Right lung (tissue), 5 donors: ENCODE measurements around the gene TRMT10A. TPM values are rescaled to one million over a fixed set of nuclear protein-coding genes. Genes with fewer than 3 reads are reported as not detected.
"Not testable (repeated sequence)": the region's sequence is repeated elsewhere in the genome, so short reads cannot be mapped to it uniquely, and the experiment has no call there.

Experiments
- DNase-seq, 2 donors: peaks; one replicate each; pipeline ENCODE4 v3.0.0-alpha.2; 2013
- polyA plus RNA-seq, 5 donors: library from polyadenylated mRNA; unstranded; fragments of 120-200 nt; gene quantifications; one replicate each; pipeline versions ENCODE4 v1.2.1 to v1.2.3, GENCODE V29; 2013; ENCODE audit warnings: inconsistent platforms in 1 of 5, low replicate concordance in 1 of 5; ENCODE audit not compliant: insufficient read length in 5 of 5, insufficient read depth in 1 of 5

The TRMT10A gene
- polyA plus RNA-seq, 5 donors, result 12.8 to 20.4 (median 14.5) TPM

DNA sequence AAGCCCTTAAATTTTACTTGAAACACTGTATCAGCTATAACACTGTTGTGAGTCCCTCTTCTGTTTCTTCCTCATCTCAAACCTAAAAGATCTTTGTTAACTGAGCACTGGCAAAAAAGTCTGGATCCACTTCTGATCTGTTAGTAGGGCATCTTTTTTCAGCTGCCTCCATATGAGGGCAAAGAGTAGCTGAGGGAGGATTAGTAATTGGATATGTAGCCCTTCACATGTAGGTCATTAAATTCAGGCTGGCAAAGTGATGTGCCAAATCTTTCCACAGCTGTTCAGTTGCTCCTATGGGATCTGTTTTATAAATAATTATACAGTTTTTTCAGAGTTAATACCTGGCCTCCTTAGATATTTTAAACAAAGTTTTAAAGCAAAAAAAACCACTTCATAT, 1.1 kb upstream of the TRMT10A start:
- no peak for DNase-seq

- DNase-seq, result no peak
Measured at GRCh38 chr4:99552872-99553271, 11.0 kb downstream of the TRMT10A start.

DNA sequence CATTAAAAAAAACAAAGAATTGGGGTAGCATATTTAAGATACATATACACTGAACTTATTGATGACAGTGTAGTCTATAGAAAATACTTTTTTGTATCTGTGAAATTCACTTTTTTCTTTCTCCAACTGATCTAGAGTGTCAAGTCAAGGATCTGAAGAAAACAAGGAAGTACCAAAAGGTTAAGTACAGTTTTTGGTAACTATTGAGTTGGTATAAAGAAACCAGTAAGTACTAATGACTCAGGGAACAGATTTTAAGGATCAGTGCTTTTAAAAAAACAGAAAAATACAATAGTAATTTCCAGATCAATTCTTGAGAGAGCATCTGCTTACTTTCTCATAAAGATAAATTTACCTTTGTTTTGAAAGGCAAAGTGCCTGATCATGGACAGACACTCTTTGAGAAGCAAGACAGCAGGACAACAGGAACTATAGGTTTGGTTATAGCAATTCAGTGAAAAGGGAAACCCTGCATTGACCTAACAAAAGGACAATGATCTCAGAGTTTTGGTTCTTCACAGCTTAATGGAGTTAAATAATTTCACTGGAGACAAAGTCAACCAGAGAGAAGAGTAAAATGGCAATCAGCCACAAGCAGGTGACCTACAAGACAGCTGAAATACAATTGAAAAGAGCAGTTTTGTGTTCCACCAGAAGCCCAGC, 23.4 kb downstream of the TRMT10A start:
- DNase-seq, result no peak

DNA sequence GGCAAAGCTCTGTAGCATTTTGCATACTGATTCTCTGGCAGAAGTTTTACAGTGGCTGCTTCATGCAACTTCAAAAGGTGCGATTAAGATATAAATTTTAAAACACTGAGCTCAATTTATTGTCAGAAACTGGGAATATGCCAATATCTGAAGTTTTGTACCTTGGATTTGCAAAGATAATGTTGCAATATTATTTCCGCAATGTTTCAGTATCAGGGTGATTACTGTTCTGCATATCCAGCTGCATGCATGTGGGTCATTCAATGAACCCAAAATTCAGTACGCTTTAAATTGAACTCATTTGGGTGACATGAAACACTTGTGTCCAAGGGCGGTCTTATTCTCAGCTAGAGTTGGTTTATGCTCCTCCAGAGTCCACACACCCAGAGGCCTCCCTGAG, 26.2 kb downstream of the TRMT10A start:
- no peak for DNase-seq

DNA sequence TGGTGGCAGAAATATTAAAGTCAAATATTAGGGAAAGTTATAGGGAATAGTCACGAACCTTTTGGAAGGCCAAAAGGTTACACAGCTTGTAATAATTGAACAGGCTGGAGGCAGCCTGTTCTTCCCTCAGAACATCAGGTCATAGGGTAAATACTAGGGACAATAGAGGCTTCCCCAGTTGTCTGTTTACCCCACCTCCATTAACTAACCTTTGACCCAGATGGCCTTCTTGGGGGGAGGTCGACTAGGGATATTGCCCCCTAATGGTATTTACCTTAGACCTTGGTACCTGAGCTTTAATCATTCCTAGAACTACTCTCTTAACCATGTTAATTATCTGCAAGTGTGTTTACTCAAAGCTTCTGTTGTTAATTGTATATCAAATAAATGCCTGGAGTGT, 27.0 kb downstream of the TRMT10A start:
- DNase-seq, result no peak

DNA sequence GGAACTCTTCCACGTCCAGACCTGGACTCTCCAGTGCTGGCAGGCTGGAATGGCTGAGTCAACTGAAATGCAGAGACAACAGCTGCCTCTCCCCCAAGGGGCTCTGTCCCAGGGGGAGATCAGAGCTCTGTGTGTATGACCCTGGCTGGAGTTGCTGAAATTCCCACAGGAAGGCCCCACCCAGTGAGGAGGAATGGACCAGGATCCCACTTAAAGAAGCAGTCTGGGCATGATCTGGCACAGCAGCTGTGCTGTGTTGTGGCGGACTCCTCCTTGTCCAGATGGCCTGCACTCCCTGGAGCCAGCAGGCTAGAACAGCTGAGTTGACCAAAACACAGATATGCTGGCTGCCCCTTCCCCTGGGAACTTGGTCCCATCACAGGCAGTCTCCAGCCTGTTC, 27.6 kb downstream of the TRMT10A start:
- DNase-seq, result peak in 1 of 2 donors; percentile 9

DNA sequence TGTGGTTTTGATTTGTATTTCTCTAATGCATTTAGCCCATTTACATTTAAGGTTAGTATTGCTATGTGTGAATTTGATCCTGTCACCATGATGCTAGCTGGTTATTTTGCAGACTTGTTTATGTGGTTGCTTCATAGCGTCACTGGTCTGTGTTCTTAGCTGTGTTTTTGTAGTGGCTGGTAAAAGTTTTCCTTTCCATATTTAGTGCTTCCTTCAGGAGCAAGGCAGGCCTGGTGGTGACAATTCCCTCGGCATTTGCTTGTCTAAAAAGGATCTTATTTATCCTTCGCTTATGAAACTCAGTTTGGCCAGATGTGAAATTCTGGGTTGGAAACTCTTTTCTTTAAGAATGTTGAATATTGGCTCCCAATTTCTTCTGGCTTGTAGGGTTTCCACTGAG, 29.1 kb downstream of the TRMT10A start:
- not testable (repeated sequence) for DNase-seq

GRCh38 chr4:99529956-99530355, 33.9 kb downstream of the TRMT10A start:
- no peak for DNase-seq

DNA sequence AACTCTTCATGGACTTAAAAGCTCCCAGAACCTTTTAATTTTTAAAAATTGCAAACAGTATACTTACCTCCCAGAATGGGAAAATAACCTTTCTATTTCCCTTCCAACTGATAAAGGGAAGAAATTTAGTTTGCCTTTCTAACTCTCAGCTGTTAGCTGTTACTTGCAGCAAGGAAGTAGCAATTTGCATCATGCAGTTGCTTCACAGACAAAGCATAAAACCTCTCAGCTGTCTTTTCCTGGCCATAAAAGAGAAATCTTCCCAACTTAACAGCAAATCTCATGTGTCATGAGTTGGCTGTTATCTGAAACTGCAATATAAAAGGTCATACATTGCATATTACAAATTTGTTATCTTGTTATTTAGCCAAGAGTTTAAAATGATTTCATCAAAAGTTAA, 34.6 kb downstream of the TRMT10A start:
- DNase-seq, result peak; percentile 24 to 53

DNA sequence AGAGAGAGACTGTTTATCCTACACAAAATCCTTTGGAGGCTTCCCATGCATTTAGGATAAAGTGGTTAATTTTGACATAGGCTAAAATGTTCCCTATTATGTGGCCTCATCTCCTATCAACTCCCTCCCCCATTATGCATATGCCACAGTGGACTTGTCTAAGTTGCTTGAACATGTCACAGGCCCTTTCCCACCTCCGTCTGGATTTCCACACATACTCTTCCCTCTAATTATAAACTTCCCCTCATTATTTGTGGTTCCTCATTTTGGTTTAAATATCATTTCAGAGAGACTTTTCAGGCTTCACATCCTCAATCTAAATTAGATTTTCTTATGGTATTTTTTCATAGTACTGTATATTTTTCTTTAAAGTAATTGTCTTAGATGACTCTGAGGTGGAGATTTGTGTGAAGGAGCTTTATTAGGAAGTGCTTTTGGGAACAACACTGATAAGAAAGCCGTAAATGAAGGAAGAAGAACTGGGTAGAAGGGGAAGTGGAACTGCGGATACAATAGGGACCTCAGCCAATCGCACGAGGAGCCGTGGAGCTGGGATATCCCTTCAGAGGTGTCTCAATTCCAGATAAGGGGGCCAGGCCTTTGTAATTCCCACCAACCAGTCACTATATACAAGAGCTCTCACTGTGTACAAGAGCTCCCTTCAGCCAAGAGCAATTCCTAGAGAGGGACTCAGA, 45.1 kb downstream of the TRMT10A start:
- DNase-seq, result no peak

DNA sequence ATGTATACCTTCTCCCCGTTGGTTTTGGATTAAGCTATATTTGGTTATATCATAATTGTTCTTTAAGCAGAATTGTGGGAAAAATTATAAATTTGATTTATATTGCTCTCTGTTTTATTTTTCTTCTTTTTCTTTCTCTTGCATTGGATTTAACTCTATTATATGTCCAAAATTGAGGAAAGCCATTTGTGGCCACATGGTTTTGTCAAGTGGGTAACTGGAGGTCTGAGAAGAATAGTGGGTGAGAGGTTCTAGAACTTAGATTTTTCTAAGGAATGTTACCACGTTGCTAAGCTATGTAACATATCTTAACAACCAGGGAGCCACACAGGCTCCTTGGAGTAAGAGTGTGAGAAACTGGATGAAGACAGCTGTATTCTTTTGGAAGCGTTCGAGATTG, 53.1 kb downstream of the TRMT10A start, which contains the start of gene C4orf17:
C4orf17 (plus strand) TSS at position 301 of the 400 bp plus-strand sequence. CDS start 2,061 bp downstream, outside the sequence.
- no peak for DNase-seq

DNA sequence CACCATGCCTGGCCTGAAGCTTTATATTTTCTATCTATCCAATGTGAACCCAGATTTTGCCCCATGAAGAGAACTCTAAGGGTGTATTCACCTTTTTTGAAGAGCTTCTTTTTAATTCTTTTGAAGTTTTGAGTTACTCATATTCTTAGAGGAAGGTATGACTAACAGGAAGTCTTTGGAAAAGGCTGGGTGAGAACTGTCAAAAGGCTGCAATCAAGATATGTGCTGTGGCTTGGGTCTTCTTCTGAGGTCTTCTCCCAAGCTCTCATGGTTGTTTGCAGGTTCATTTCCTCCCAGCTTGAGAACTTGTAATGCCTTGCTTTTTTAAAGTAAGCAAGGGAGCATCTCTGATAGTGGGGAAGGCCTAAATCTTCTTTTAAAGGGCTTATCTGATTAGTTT, 56.1 kb downstream of the TRMT10A start:
- DNase-seq, result no peak

DNA sequence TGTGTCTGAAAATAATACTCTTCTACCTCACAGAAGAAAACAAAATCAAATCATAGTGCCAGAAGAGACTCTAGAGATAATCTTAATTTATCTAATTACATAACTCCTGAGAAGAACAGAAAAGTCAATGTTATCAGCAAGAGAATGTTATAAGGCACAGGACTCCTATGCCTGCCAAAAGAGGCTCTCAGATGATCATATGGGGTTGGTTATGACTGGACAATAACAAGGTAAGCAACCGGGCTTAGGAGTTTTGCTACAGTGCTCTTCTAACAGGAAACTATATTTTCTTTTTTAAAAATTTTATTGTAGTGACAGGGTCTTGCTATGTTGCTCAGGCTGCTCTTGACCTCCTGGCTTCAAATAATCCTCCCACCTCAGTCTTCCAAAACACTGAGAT, 56.5 kb downstream of the TRMT10A start:
- no peak for DNase-seq

- DNase-seq, result no peak
Measured at GRCh38 chr4:99506781-99507180, 57.1 kb downstream of the TRMT10A start.

DNA sequence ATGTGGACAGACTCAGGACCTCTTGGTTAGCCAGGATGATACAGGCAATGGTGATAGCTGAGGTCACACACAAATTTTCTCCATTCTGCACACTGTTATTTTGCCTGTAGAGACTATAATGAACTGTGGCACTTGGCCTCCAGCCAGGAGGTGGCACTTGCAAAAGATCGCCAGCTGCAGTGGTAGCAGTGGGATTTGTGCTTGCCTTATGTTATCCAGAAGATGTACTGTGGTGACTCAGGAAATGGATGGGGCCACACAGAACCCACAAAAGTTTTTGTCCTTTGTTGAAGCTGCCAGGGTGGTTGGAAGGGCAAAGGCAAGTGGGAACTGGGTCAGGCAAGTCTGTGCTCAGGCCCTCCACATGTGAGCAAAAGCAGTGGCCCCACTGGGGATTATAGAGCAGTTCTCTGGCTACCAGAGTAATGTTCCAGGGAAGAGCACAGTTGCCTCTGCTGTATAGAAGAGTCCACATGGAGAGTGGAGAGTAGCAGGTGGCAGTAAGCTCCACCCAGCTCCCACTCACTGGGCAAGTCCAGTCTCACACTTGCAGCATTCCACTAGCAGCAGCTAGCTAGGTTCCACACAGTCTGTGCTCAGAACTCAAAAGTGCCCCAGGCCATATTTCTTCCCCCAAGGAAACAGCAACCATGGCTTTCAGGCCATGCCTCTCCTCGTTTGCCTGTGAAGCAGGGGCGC, 58.9 kb downstream of the TRMT10A start:
- no peak for DNase-seq

Other genes starting within 250 kb of the TRMT10A start
- 1,000 to 10,000 TPM in 2 of 5 donors, 100 to 1,000 TPM in 3; 945 to 1,187 (median 983) TPM for gene ADH1B, start 242.6 kb downstream of the TRMT10A start, polyA plus RNA-seq
- 10 to 100 TPM; 21.1 to 28.6 (median 24.8) TPM for gene ADH1C, start 211.3 kb downstream of the TRMT10A start, polyA plus RNA-seq
- gene ADH7, start 128.7 kb downstream of the TRMT10A start, polyA plus RNA-seq, result under 1 TPM in 2 of 5 donors, not detected in 3; 0.10 to 0.22 TPM
- gene C4orf17, start 53.0 kb downstream of the TRMT10A start, polyA plus RNA-seq, result not detected
- 1 to 10 TPM in 1 of 5 donors, under 1 TPM in 4; 0.37 to 1.8 (median 0.44) TPM for gene MTTP, start 10.8 kb upstream of the TRMT10A start, polyA plus RNA-seq
- 1 to 10 TPM in 1 of 5 donors, under 1 TPM in 4; 0.01 to 2.6 (median 0.10) TPM for gene C4orf54, start 93.8 kb upstream of the TRMT10A start, polyA plus RNA-seq